HepG2 (cell line): ENCODE data around the gene DIABLO. TPM values are rescaled to one million over a fixed set of nuclear protein-coding genes. Genes with fewer than 3 reads are reported as not detected.

Experiments used
- FOXP1 ChIP-seq, 2 experiments: fragments of 450-650 bp in 1 of 2; IDR thresholded peaks; 2 replicates each; pipeline ENCODE4 v1.6.1; 2017 to 2018; ENCODE audit warnings: antibody characterized with exemption in 1 of 2
- REL ChIP-seq: sonication (generic); formaldehyde crosslinking; conservative IDR thresholded peaks from 2 replicates; pipeline ENCODE4 v1.8.0; 2022; ENCODE audit warnings: mild to moderate bottlenecking, missing genetic modification reagents, moderate library complexity
- SALL1 ChIP-seq: sonication (generic); formaldehyde crosslinking; IDR thresholded peaks from 2 replicates; pipeline ENCODE4 v1.8.0; 2022; ENCODE audit warnings: mild to moderate bottlenecking, missing genetic modification reagents
- TSC22D2 ChIP-seq: sonication (generic); formaldehyde crosslinking; IDR thresholded peaks from 2 replicates; pipeline ENCODE4 v1.5.1; 2020; ENCODE audit warnings: missing genetic modification reagents, mild to moderate bottlenecking, borderline replicate concordance
- ZBTB8A ChIP-seq: sonication (generic); formaldehyde crosslinking; IDR thresholded peaks from 2 replicates; pipeline ENCODE4 v1.4.0; 2020; ENCODE audit warnings: mild to moderate bottlenecking, low read depth, missing genetic modification reagents, borderline replicate concordance
- ZFP36 ChIP-seq: fragments of 150-350 bp; IDR thresholded peaks from 2 replicates; pipeline ENCODE4 v1.6.1; 2018; ENCODE audit warnings: borderline replicate concordance, low read length, low read depth; ENCODE audit not compliant: partially characterized antibody
- ZNF207 ChIP-seq: fragments of 450-650 bp; IDR thresholded peaks from 2 replicates; pipeline ENCODE4 v1.6.1; 2016; ENCODE audit warnings: antibody characterized with exemption, borderline replicate concordance
- ZNF883 ChIP-seq: sonication (generic); formaldehyde crosslinking; IDR thresholded peaks from 2 replicates; pipeline ENCODE4 v1.5.1; 2020; ENCODE audit warnings: mild to moderate bottlenecking, missing genetic modification reagents; ENCODE audit errors: not compliant biosample characterization
- polyA plus RNA-seq, 8 experiments: library from polyadenylated mRNA; depleted of rRNA in 3 of 8; stranded (reverse) in 7 of 8; unstranded in 1 of 8; fragments of >200 nt; fragmentation: Illumina TruSeq in 4 of 8; extraction: Trizol in 4 of 8; gene quantifications; 2 replicates each; pipeline versions ENCODE4 v1.2.1 to v1.2.3, GENCODE V29; 2011 to 2016; ENCODE audit warnings: low read depth in 4 of 8, missing spikeins in 1 of 8, mixed read lengths in 1 of 8; ENCODE audit not compliant: insufficient read depth in 1 of 8
- total RNA-seq, 5 experiments: library from RNA; depleted of rRNA; stranded (reverse); fragments of >200 nt; fragmentation: Illumina TruSeq; extraction: Trizol; gene quantifications; 2 replicates each; pipeline ENCODE4 v1.2.3, GENCODE V29; 2016; ENCODE audit warnings: low read depth in 1 of 5
- TF ChIP-seq, protein P1 (sequence below): sonication (generic); formaldehyde crosslinking; IDR thresholded peaks from 2 replicates; pipeline ENCODE4 v1.4.0; 2020; ENCODE audit warnings: mild to moderate bottlenecking, missing genetic modification reagents
- TF ChIP-seq, protein P2 (sequence below): IDR thresholded peaks from 2 replicates; pipeline ENCODE4 v1.6.1; 2016
- TF ChIP-seq, protein P3 (sequence below): sonication (generic); formaldehyde crosslinking; IDR thresholded peaks from 2 replicates; pipeline ENCODE4 v1.8.1; 2023; ENCODE audit warnings: mild to moderate bottlenecking, missing genetic modification reagents, borderline replicate concordance
- TF ChIP-seq, protein P4 (sequence below): IDR thresholded peaks from 2 replicates; pipeline ENCODE4 v1.6.1; 2016
- TF ChIP-seq, protein P5 (sequence below): sonication (generic); formaldehyde crosslinking; IDR thresholded peaks from 2 replicates; pipeline ENCODE4 v1.8.0; 2022; ENCODE audit warnings: low read depth, missing genetic modification reagents
- TF ChIP-seq, protein P6 (sequence below): sonication (generic); formaldehyde crosslinking; IDR thresholded peaks from 2 replicates; pipeline ENCODE4 v1.4.0; 2020; ENCODE audit warnings: missing genetic modification reagents
- TF ChIP-seq, protein P7 (sequence below): sonication (generic); formaldehyde crosslinking; conservative IDR thresholded peaks from 2 replicates; pipeline ENCODE4 v1.4.0; 2020; ENCODE audit warnings: missing genetic modification reagents
- TF ChIP-seq, protein P8 (sequence below): sonication (generic); formaldehyde crosslinking; IDR thresholded peaks from 2 replicates; pipeline ENCODE4 v1.4.0; 2020; ENCODE audit warnings: mild to moderate bottlenecking, missing genetic modification reagents

The DIABLO gene
- total and polyA plus RNA-seq, 2 of the 13 experiments (the other 11 are each of a cell fraction or from before 2014, with no cell fraction given) = 20.7 to 70.9 TPM

DNA sequence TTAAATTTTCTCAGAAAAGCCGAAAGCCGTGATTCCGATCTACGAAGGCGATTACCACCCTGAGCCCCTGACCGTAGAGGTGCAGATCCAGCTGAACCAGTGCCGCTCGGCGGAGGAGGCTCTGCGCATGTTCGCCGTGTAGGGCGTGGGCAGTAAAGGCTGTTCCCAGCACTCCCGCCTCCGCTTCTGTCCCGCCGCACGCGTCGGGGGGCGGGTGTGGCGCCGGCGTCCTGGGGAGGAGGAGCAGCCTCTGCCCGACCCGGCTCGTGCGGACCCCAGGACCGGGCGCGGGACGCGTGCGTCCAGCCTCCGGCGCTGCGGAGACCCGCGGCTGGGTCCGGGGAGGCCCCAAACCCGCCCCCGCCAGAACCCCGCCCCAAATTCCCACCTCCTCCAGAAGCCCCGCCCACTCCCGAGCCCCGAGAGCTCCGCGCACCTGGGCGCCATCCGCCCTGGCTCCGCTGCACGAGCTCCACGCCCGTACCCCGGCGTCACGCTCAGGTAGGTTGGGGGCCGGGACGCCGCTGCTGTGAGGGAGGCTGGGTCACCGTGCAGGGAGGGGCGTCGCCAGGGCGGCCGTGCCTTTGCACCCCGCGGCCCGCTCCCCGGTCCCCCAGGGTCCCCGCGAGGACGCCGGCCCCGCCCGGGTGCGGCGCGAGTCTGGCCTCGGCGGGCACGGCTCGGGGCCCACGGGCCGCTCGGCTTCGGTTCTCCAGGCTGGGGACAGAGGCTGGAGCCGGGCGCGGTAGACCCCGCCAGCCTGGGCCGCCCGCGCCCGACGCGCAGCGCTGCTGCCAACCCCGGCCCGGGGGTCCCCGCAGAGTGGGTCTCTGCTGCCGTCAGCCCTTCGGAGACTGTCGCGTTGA is 22.3 kb downstream of the DIABLO start, which contains the start of gene B3GNT4 (continued):
- TF ChIP-seq, protein P1, sequence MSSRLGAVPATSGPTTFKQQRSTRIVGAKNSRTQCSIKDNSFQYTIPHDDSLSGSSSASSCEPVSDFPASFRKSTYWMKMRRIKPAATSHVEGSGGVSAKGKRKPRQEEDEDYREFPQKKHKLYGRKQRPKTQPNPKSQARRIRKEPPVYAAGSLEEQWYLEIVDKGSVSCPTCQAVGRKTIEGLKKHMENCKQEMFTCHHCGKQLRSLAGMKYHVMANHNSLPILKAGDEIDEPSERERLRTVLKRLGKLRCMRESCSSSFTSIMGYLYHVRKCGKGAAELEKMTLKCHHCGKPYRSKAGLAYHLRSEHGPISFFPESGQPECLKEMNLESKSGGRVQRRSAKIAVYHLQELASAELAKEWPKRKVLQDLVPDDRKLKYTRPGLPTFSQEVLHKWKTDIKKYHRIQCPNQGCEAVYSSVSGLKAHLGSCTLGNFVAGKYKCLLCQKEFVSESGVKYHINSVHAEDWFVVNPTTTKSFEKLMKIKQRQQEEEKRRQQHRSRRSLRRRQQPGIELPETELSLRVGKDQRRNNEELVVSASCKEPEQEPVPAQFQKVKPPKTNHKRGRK (CRISPR knock-in tag) = no peak
- TF ChIP-seq, protein P2, sequence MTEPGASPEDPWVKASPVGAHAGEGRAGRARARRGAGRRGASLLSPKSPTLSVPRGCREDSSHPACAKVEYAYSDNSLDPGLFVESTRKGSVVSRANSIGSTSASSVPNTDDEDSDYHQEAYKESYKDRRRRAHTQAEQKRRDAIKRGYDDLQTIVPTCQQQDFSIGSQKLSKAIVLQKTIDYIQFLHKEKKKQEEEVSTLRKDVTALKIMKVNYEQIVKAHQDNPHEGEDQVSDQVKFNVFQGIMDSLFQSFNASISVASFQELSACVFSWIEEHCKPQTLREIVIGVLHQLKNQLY (CRISPR knock-in tag) = no peak
- TF ChIP-seq TSC22D2 = no peak
- TF ChIP-seq ZNF207 = no peak
- TF ChIP-seq, protein P3, sequence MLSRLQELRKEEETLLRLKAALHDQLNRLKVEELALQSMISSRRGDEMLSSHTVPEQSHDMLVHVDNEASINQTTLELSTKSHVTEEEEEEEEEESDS (CRISPR knock-in tag) = no peak
- TF ChIP-seq ZFP36 = no peak
- no peak for TF ChIP-seq REL (CRISPR knock-in tag)
- peak; percentile 26 for TF ChIP-seq ZNF883 (CRISPR knock-in tag)
- TF ChIP-seq, protein P4, sequence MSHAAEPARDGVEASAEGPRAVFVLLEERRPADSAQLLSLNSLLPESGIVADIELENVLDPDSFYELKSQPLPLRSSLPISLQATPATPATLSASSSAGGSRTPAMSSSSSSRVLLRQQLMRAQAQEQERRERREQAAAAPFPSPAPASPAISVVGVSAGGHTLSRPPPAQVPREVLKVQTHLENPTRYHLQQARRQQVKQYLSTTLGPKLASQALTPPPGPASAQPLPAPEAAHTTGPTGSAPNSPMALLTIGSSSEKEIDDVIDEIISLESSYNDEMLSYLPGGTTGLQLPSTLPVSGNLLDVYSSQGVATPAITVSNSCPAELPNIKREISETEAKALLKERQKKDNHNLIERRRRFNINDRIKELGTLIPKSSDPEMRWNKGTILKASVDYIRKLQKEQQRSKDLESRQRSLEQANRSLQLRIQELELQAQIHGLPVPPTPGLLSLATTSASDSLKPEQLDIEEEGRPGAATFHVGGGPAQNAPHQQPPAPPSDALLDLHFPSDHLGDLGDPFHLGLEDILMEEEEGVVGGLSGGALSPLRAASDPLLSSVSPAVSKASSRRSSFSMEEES (CRISPR knock-in tag) = no peak
- TF ChIP-seq, protein P5, sequence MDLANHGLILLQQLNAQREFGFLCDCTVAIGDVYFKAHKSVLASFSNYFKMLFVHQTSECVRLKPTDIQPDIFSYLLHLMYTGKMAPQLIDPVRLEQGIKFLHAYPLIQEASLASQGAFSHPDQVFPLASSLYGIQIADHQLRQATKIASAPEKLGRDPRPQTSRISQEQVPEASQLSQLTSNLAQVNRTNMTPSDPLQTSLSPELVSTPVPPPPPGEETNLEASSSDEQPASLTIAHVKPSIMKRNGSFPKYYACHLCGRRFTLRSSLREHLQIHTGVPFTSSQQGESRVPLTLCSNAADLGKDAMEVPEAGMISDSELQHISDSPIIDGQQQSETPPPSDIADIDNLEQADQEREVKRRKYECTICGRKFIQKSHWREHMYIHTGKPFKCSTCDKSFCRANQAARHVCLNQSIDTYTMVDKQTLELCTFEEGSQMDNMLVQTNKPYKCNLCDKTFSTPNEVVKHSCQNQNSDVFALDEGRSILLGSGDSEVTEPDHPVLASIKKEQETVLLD (CRISPR knock-in tag) = 0 out of 2 replicates have a peak, but pooled peaks have one; percentile 40
- TF ChIP-seq, protein P6, sequence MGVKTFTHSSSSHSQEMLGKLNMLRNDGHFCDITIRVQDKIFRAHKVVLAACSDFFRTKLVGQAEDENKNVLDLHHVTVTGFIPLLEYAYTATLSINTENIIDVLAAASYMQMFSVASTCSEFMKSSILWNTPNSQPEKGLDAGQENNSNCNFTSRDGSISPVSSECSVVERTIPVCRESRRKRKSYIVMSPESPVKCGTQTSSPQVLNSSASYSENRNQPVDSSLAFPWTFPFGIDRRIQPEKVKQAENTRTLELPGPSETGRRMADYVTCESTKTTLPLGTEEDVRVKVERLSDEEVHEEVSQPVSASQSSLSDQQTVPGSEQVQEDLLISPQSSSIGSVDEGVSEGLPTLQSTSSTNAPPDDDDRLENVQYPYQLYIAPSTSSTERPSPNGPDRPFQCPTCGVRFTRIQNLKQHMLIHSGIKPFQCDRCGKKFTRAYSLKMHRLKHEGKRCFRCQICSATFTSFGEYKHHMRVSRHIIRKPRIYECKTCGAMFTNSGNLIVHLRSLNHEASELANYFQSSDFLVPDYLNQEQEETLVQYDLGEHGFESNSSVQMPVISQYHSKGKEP (CRISPR knock-in tag) = no peak
- TF ChIP-seq, protein P7, sequence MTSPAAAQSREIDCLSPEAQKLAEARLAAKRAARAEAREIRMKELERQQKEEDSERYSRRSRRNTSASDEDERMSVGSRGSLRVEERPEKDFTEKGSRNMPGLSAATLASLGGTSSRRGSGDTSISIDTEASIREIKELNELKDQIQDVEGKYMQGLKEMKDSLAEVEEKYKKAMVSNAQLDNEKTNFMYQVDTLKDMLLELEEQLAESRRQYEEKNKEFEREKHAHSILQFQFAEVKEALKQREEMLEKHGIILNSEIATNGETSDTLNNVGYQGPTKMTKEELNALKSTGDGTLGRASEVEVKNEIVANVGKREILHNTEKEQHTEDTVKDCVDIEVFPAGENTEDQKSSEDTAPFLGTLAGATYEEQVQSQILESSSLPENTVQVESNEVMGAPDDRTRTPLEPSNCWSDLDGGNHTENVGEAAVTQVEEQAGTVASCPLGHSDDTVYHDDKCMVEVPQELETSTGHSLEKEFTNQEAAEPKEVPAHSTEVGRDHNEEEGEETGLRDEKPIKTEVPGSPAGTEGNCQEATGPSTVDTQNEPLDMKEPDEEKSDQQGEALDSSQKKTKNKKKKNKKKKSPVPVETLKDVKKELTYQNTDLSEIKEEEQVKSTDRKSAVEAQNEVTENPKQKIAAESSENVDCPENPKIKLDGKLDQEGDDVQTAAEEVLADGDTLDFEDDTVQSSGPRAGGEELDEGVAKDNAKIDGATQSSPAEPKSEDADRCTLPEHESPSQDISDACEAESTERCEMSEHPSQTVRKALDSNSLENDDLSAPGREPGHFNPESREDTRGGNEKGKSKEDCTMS (CRISPR knock-in tag) = no peak
- no peak for TF ChIP-seq ZBTB8A
- TF ChIP-seq, protein P8, sequence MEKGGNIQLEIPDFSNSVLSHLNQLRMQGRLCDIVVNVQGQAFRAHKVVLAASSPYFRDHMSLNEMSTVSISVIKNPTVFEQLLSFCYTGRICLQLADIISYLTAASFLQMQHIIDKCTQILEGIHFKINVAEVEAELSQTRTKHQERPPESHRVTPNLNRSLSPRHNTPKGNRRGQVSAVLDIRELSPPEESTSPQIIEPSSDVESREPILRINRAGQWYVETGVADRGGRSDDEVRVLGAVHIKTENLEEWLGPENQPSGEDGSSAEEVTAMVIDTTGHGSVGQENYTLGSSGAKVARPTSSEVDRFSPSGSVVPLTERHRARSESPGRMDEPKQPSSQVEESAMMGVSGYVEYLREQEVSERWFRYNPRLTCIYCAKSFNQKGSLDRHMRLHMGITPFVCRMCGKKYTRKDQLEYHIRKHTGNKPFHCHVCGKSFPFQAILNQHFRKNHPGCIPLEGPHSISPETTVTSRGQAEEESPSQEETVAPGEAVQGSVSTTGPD (CRISPR knock-in tag) = no peak
- TF ChIP-seq SALL1 (CRISPR knock-in tag) = 0 out of 2 replicates have a peak, but pooled peaks have one; percentile 15
- no peak for TF ChIP-seq FOXP1 (IDR thresholded peaks at IDR 0.05)
- TF ChIP-seq FOXP1 (CRISPR knock-in tag; IDR thresholded peaks at IDR 0.05) = no peak
